ENCODE results near the gene TMEM59. TPM values are rescaled to one million over a fixed set of nuclear protein-coding genes. Genes with fewer than 3 reads are reported as not detected.

Gene TMEM59
- total and polyA plus RNA-seq, 2 of the 8 experiments (the other 6 are each of a cell fraction or from before 2014, with no cell fraction given) = 116 to 139 TPM

GRCh38 chr1:54091666-54092065, 38.7 kb upstream of the TMEM59 start:
- Histone ChIP-seq H3K9me3 (ENCODE audit: insufficient read depth in 2 of 2, low read depth in 1 of 2, low read length in 1 of 2) (no peaks in the 10 kb centered on the region), H3K27me3 (replicated peaks in 1 of 4; ENCODE audit: control insufficient read depth in 3 of 4, extremely low read depth in 1 of 4, insufficient read depth in 3 of 4, low read length in 3 of 4) (no peaks in the 10 kb centered on the region), H3K79me1 (ENCODE audit: low read depth, low read length) (no peaks in the 10 kb centered on the region), H2BK5ac (ENCODE audit: low read depth, low read length) (no peak overlapping the region), H2BK12ac (ENCODE audit: low read depth, low read length) (no peak overlapping the region), H3K56ac (replicated peaks; ENCODE audit: insufficient read length, low read depth, low read length) (no peak overlapping the region), H3K23me2 (ENCODE audit: low read depth, low read length) (no peaks in the 10 kb centered on the region), H3K14ac (ENCODE audit: insufficient read length) (no peak overlapping the region), H3K4me2 (ENCODE audit: insufficient read depth in 1 of 2, low read depth in 2 of 2, low read length in 2 of 2) (no peak overlapping the region), H3K23ac (ENCODE audit: insufficient read length) (no peak overlapping the region), H2BK20ac (ENCODE audit: low read length) (no peak overlapping the region), H4K20me1 (replicated peaks in 1 of 2; ENCODE audit: control insufficient read depth in 1 of 2, insufficient read depth in 2 of 2, low read length in 2 of 2) (no peaks in the 10 kb centered on the region), H3K79me2 (ENCODE audit: control insufficient read depth in 1 of 2, insufficient read depth in 2 of 2, low read length in 2 of 2) (no peaks in the 10 kb centered on the region), H2BK120ac (replicated peaks; ENCODE audit: low read depth, low read length) (no peak overlapping the region), H2AFZ (ENCODE audit: low read length) (no peak overlapping the region), H3K4ac (replicated peaks; ENCODE audit: insufficient read length, low read depth, low read length) (no peak overlapping the region), H4K8ac (ENCODE audit: extremely low read depth, insufficient read depth, low read length) (no peak overlapping the region), H3K4me3 (ENCODE audit: extremely low read depth in 1 of 4, insufficient read depth in 2 of 4, low read depth in 3 of 4, low read length in 4 of 4) (no peak overlapping the region), H3K9ac (replicated peaks in 1 of 4; ENCODE audit: extremely low read depth in 1 of 4, low read depth in 3 of 4, low read length in 3 of 4) (no peak overlapping the region), H3K27ac (ENCODE audit: low read depth, low read length) (no peak overlapping the region), H2AK5ac (ENCODE audit: low read depth, low read length) (no peak overlapping the region), H4K5ac (ENCODE audit: insufficient read length, low read depth, low read length) (no peak overlapping the region), H3K18ac (ENCODE audit: extremely low read depth, low read length) (no peak overlapping the region), H2BK15ac (ENCODE audit: low read length) (no peak overlapping the region), H3K36me3 (ENCODE audit: control insufficient read depth in 2 of 4, insufficient read depth in 4 of 4, low read length in 3 of 4) (no peaks in the 10 kb centered on the region), H3K4me1 (replicated peaks in 1 of 4; ENCODE audit: control insufficient read depth in 3 of 4, insufficient read depth in 4 of 4, low read length in 3 of 4) (no peaks in the 10 kb centered on the region; a peak in 1 of 7 replicates), H4K91ac (replicated peaks; ENCODE audit: insufficient read length, low read length) (no peak overlapping the region)
- POLR2A ChIA-PET (ENCODE audit: partially characterized antibody) = no interaction called here
- CTCF ChIA-PET (ENCODE audit: partially characterized antibody) = interaction anchor here (0.9 to 1.5 kb wide), 3 partner anchors 26 to 72 kb away, joined by 3 read pairs; no protein-coding TSS in a partner anchor
- DNase-seq (ENCODE audit: low read depth in 1 of 2, low spot score in 2 of 2) (no peak), FAIRE-seq (no peak)
- 89% methylated on average over 3 of the region's 3 CpGs; no CpG with 5 or more reads in 1 of the 2 experiments for WGBS, 2 experiments (ENCODE audit: extremely low coverage in 1 of 2, insufficient coverage in 1 of 2, insufficient read length in 1 of 2, insufficient replicate concordance in 2 of 2, low coverage in 1 of 2, low lambda C conversion rate in 2 of 2, missing lambda C conversion rate in 1 of 2)
- no peak for TF ChIP-seq NRF1 (IDR thresholded peaks at IDR 0.05; ENCODE audit: low read depth, low read length)
- no peak for TF ChIP-seq POU5F1 (IDR thresholded peaks at IDR 0.05; ENCODE audit: low read depth, low read length)
- no peak for TF ChIP-seq TBP (IDR thresholded peaks at IDR 0.05; ENCODE audit: low read depth, low read length)
- no peak for TF ChIP-seq CTCF (IDR thresholded peaks at IDR 0.05; ENCODE audit: control extremely low read depth in 1 of 3, insufficient read depth in 1 of 3, low read depth in 1 of 3, low read length in 3 of 3)
- TF ChIP-seq NANOG (IDR thresholded peaks at IDR 0.05; ENCODE audit: insufficient read depth, low read depth, low read length, poor library complexity, severe bottlenecking) = no peak
- no peak for TF ChIP-seq BCL11A (IDR thresholded peaks at IDR 0.05; ENCODE audit: low read depth in 2 of 2, low read length in 2 of 2)
- TF ChIP-seq HDAC2 (IDR thresholded peaks at IDR 0.05; ENCODE audit: borderline replicate concordance in 1 of 2, low read depth in 2 of 2, low read length in 2 of 2) = no peak
- TF ChIP-seq CHD1 (IDR thresholded peaks at IDR 0.05; ENCODE audit: low read depth, low read length) = no peak
